ENCODE data around the gene EGLN3.
"Not testable (repeated sequence)": the region's sequence is repeated elsewhere in the genome, so short reads cannot be mapped to it uniquely, and the experiment has no call there.

The EGLN3 gene

GRCh38 chr14:33938131-33938949 lies 12.5 kb downstream of the EGLN3 start:
- DNase-seq (ENCODE audit: low read depth in 1 of 2, low spot score in 1 of 2) = no peak

GRCh38 chr14:33936391-33936790 lies 14.5 kb downstream of the EGLN3 start:
- DNase-seq (ENCODE audit: low read depth in 1 of 2, low spot score in 1 of 2) = no peak

GRCh38 chr14:33934938-33935337 lies 15.9 kb downstream of the EGLN3 start:
- DNase-seq (ENCODE audit: low read depth in 1 of 2, low spot score in 1 of 2) = no peak

- DNase-seq (ENCODE audit: low read depth in 1 of 2, low spot score in 1 of 2) = no peak
These were observed 16.7 kb downstream of the EGLN3 start for GRCh38 chr14:33934043-33934750.

- DNase-seq (ENCODE audit: low read depth in 1 of 2, low spot score in 1 of 2) = no peak
These were observed 17.4 kb downstream of the EGLN3 start for GRCh38 chr14:33933386-33933933.

GRCh38 chr14:33932576-33933345 lies 18.1 kb downstream of the EGLN3 start:
- no peak for DNase-seq (ENCODE audit: low read depth in 1 of 2, low spot score in 1 of 2)

GRCh38 chr14:33932033-33932432 lies 18.8 kb downstream of the EGLN3 start:
- no peak for DNase-seq (ENCODE audit: low read depth in 1 of 2, low spot score in 1 of 2)

- DNase-seq (ENCODE audit: low read depth in 1 of 2, low spot score in 1 of 2) = no peak
These were observed 19.4 kb downstream of the EGLN3 start for GRCh38 chr14:33931461-33931860.

GRCh38 chr14:33930439-33930838 lies 20.4 kb downstream of the EGLN3 start:
- no peak for DNase-seq (ENCODE audit: low read depth in 1 of 2, low spot score in 1 of 2)

- DNase-seq (ENCODE audit: low read depth in 1 of 2, low spot score in 1 of 2) = no peak
These were observed 21.0 kb downstream of the EGLN3 start for GRCh38 chr14:33929799-33930408.

GRCh38 chr14:33928895-33929294 lies 22.0 kb downstream of the EGLN3 start:
- no peak for DNase-seq (ENCODE audit: low read depth in 1 of 2, low spot score in 1 of 2)

- DNase-seq (ENCODE audit: low read depth in 1 of 2, low spot score in 1 of 2) = no peak
These were observed 22.9 kb downstream of the EGLN3 start for GRCh38 chr14:33927944-33928343.

GRCh38 chr14:33926967-33927366 lies 23.9 kb downstream of the EGLN3 start:
- not testable (repeated sequence) for DNase-seq (ENCODE audit: low read depth in 1 of 2, low spot score in 1 of 2)

GRCh38 chr14:33925946-33926345 lies 24.9 kb downstream of the EGLN3 start:
- no peak for DNase-seq (ENCODE audit: low read depth in 1 of 2, low spot score in 1 of 2)

GRCh38 chr14:33925235-33925634 lies 25.6 kb downstream of the EGLN3 start:
- no peak for DNase-seq (ENCODE audit: low read depth in 1 of 2, low spot score in 1 of 2)

- no peak for DNase-seq (ENCODE audit: low read depth in 1 of 2, low spot score in 1 of 2)
These were observed 26.2 kb downstream of the EGLN3 start for GRCh38 chr14:33924566-33925100.

- DNase-seq (ENCODE audit: low read depth in 1 of 2, low spot score in 1 of 2) = no peak
These were observed 28.7 kb downstream of the EGLN3 start for GRCh38 chr14:33922125-33922524.

- no peak for DNase-seq (ENCODE audit: low read depth in 1 of 2, low spot score in 1 of 2)
These were observed 32.6 kb downstream of the EGLN3 start for GRCh38 chr14:33918256-33918655.

GRCh38 chr14:33917661-33918060 lies 33.2 kb downstream of the EGLN3 start:
- DNase-seq (ENCODE audit: low read depth in 1 of 2, low spot score in 1 of 2) = no peak

- DNase-seq (ENCODE audit: low read depth in 1 of 2, low spot score in 1 of 2) = no peak
These were observed 34.0 kb downstream of the EGLN3 start for GRCh38 chr14:33916663-33917565.
